ENCODE results near the gene RASAL2.
A peak's percentile ranks its signal among the peaks of the same experiment; 100 is the strongest.
"Not testable (repeated sequence)": the region's sequence is repeated elsewhere in the genome, so short reads cannot be mapped to it uniquely, and the experiment has no call there.

RASAL2 gene

DNA sequence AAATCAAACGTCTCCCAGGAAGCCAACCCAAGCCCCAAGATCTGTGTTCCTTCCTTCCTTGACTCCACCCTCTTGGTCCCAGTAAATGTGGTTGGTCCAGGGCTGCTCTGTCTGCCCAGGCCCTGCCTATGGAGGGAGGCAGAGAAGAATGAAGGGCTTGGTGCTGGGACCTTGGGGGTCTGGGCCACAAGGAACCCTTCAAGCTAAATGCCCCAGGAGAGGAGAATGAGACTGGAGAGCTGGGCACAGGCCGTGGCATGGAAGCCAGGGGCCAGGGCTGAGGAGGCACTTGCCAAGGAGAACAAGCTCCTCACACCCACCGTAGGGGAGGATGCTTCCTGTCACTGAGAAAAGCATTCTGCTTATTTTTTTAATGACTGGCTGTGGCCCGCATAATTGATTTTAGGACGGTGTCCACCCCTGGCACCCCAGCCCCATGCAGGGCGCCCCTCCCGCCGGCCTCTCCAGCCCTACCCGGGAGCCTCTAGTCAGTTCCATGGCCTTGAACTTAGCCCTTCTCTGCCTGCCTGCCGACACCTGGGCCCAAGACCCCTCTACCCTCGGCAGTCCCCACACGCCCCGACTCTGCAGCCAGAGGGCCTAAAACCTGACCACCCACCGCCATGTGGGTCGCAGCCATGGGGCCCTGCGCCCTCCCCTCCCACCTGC, 402.0 kb downstream of the RASAL2 start:
- DNase-seq (ENCODE audit: insufficient read length): no peak
- TF ChIP-seq POLR2A (IDR thresholded peaks at IDR 0.05; ENCODE audit: low read depth, low read length): no peak
- TF ChIP-seq TAF1 (IDR thresholded peaks at IDR 0.05; ENCODE audit: borderline replicate concordance, low read depth, low read length): no peak
- no peak for TF ChIP-seq POLR2AphosphoS5 (IDR thresholded peaks at IDR 0.05; ENCODE audit: low read depth, low read length)
- FAIRE-seq: no peak

DNA sequence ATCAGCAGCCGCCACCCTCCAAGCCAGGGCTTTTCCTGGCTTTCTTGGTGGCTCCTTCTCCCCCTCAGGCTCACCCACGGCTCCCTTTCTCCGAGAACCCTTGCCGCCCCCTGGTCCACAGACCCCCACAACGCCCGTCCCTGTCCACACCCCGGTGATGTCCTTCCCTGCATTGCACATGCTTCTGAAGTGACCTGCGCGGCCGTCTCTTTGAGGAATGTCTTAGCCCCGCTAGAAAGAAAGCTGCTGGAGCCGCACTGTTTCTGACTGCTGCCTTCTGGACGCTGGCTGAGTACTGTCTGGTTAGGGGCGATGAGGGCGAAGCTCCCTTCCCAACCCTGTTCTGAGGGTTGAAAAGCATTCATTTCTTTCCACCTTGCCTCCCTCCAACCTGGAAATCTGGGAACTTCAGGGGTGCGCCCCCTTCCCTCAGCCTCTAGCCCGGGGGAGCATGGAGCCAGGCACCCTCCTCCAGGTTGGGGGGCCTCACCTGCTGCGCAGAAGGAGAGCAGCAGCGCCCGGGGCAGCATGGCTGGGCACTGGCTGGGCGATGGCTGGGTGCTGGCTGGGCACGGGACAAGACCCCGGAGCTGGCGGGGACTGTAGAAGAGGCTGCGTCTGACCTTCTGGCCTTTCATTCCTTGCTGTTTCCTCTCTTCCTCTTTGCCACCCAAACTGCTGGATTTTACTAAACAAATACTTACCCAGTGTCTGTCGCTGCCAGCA, 402.7 kb downstream of the RASAL2 start, which contains the start of gene CLEC20A:
CLEC20A (minus strand) TSS at position 555 of the 726 bp plus-strand sequence; CDS start at position 530, 25 bp downstream.
- no peak for TF ChIP-seq POLR2A (IDR thresholded peaks at IDR 0.05; ENCODE audit: low read depth, low read length)
- TF ChIP-seq POLR2AphosphoS5 (IDR thresholded peaks at IDR 0.05; ENCODE audit: low read depth, low read length): no peak
- no peak for TF ChIP-seq TAF1 (IDR thresholded peaks at IDR 0.05; ENCODE audit: borderline replicate concordance, low read depth, low read length)
- DNase-seq (ENCODE audit: insufficient read length) (no peak), FAIRE-seq (no peak)

DNA sequence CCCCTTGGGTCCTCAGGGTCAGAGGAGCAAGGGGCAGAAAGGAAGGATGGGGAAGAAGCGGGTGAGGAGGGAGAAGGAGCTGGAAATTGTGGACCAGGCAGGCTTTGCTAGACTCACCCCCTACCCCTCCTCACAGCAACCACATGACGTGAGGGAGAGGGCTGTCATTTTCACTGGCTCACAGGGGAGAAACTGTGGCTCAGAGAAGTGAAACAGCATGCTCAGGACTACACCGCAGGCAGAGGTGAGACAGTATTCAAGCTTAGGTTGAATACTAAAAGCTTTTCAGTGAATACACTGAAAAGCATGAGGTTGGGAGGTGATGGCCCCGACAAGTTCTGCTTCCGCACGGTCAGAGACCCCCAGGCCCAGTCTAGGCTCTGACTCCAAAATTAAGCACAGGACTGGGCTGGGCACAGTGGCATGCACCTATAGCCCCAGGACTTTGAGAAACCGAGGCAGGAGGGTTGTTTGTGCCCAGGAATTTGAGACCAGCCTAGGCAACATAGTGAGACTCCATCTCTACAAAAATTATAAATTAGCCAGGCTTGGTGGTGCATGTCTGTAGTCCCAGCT, 404.1 kb downstream of the RASAL2 start:
- DNase-seq (ENCODE audit: insufficient read length): no peak
- FAIRE-seq: no peak
- TF ChIP-seq TAF1 (IDR thresholded peaks at IDR 0.05; ENCODE audit: borderline replicate concordance, low read depth, low read length) (no peak), POLR2A (IDR thresholded peaks at IDR 0.05; ENCODE audit: low read depth, low read length) (no peak), POLR2AphosphoS5 (IDR thresholded peaks at IDR 0.05; ENCODE audit: low read depth, low read length) (no peak)

DNA sequence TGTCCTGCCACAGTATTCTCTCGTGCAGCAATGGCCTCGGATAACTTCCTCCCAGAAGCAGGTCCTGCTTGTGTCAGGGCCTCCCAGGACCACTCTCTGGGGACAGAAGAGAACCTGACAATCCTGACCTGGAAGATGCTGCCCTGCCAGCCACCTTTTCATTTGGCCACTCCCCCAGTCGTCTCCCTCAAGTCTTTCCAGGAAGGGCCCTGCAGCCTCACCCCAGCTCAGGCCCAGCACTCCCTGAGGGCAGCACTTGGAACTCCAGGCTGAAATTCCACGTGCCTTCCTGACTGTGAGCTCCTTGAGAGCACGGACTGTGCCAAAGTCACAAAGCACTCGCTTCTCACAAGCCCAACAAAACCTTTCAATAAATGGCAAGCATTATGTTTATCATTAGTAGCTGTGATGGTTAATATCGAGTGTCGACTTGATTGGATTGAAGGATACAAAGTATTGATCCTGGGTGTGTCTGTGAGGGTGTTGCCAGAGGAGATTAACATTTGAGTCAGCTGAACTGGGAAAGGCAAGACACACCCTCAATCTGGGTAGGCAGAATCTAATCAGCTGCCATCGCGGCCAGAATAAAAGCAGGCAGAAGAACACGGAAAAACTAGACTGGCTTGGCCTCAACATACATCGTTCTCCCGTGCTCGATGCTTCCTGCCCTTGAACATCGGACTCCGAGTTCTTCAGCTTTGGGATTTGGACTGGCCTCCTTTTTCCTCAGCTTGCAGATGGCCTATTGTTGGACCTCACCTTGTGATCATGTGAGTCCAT, 405.2 kb downstream of the RASAL2 start:
- FAIRE-seq: no peak

DNA sequence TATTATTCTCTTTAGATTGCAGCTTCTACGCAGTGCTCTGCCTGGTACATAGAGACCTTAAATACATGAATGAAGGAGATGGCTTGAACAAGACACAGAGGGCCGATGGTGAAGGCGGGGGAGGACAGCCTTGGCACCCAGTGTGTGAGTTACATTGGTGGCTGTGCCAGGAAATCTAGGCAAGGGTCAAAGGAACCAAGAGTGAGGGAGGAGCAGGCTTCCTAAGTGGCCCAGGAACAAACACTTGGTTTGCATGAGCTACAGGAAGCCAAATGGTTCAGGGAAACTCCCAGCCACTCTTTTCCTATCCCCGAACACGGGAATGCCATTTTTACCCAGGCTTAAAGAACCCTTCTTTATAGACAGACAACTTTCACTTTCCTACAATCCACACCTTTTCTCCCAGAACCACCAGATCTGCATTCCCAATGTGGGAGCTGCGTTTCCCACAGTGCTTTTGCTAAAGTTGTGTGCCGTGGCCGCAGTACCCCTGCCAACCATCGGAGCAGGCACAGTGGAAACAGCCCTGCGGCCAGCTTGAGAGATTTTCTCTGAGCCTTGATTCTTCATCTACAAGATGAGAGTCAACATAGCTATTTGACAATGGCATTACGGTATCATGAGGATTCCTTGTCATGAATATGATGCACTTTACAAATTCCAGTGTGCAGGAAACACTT, 406.3 kb downstream of the RASAL2 start:
- TF ChIP-seq POLR2AphosphoS5 (IDR thresholded peaks at IDR 0.05; ENCODE audit: low read depth, low read length) (no peak), POLR2A (IDR thresholded peaks at IDR 0.05; ENCODE audit: low read depth, low read length) (no peak), TAF1 (IDR thresholded peaks at IDR 0.05; ENCODE audit: borderline replicate concordance, low read depth, low read length) (no peak)
- DNase-seq (ENCODE audit: insufficient read length): no peak

More for the DNA sequence above, 405.2 kb downstream of the RASAL2 start:
- no peak for DNase-seq (ENCODE audit: insufficient read length)
- no peak for TF ChIP-seq POLR2AphosphoS5 (IDR thresholded peaks at IDR 0.05; ENCODE audit: low read depth, low read length)
- no peak for TF ChIP-seq TAF1 (IDR thresholded peaks at IDR 0.05; ENCODE audit: borderline replicate concordance, low read depth, low read length)
- TF ChIP-seq POLR2A (IDR thresholded peaks at IDR 0.05; ENCODE audit: low read depth, low read length): no peak

DNA sequence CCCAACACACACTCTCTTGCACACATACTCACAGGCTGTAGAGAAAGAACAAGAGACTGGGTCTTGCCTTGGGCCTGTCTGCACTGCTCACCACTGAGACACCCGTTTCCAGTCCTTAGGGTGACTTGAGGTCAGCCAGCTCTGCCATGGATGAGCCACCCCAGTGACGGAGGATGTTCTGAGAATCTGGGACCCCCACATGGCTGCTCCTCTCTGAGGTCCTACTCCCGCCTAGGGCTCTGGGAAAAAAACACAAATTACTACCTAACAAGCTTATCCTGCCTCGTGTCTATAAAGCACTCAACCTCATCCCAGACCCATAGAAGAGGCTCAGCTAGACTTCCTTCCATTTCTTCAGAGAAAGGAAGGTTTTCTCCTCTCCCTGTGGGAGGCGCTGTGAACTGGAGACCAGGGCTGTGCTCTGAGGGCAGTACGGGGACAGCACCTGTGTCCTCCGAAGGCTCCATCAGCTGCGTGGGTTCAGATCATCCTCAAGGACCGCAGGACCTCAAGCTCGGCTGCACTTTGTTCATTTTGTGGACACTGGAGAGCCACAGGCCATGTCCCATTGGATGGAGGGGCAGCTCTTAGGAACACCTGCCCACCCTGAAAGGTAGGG, 407.1 kb downstream of the RASAL2 start:
- no peak for FAIRE-seq
- TF ChIP-seq TAF1 (IDR thresholded peaks at IDR 0.05; ENCODE audit: borderline replicate concordance, low read depth, low read length): no peak
- TF ChIP-seq POLR2AphosphoS5 (IDR thresholded peaks at IDR 0.05; ENCODE audit: low read depth, low read length): no peak
- TF ChIP-seq POLR2A (IDR thresholded peaks at IDR 0.05; ENCODE audit: low read depth, low read length): no peak
- no peak for DNase-seq (ENCODE audit: insufficient read length)

More for the DNA sequence above, 406.3 kb downstream of the RASAL2 start:
- FAIRE-seq: no peak

DNA sequence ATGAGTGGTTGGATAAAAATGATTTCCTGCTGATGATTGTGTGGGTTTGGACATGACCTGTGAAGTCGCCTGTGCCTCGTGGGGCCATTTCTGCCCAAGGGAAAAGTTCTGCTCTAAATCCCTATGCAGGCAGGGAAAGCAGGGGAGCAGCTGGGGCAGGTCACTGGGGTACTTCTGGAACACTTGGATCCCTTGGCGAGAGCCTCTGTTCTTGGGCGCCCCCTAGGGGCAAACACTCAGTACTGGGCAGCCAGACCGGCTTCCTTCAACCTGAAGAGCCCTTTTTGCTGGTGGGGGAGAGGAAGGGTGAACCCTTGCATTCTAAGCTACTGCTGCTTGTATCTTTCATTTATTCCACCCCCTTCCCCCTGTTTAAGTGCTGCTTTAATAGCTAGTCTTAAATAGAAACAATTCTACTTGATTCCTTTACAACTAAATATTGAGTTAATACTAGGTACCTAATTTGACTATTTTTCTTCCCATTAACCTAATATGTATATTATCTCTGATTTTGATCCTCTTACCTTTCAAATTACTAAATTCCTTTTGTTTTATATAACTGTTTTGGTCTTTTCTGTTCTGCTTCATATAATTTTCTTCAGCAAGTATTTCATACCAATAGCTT, 407.9 kb downstream of the RASAL2 start:
- FAIRE-seq (no peak), DNase-seq (ENCODE audit: insufficient read length) (peak; percentile 69)
- no peak for TF ChIP-seq TAF1 (IDR thresholded peaks at IDR 0.05; ENCODE audit: borderline replicate concordance, low read depth, low read length)
- no peak for TF ChIP-seq POLR2A (IDR thresholded peaks at IDR 0.05; ENCODE audit: low read depth, low read length)
- TF ChIP-seq POLR2AphosphoS5 (IDR thresholded peaks at IDR 0.05; ENCODE audit: low read depth, low read length): no peak

DNA sequence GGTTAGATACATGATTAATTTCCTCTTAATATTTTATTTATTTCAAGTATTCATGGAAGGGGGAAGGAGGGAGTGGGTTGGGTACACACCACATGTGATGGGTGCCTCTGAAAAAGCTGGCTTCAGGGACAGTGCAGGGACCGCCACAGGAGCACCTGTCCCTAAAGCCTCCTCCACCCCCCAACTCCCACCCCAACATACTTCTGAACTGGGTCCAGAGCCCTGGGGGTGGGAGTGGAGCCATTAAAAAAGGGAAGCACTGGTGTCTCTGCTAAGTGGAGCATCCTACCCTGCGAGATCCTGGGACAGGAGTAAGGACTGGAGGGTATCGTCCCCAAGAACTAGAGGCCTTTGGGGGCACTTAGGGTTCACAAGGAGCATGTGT, 408.4 kb downstream of the RASAL2 start:
- DNase-seq (ENCODE audit: insufficient read length) (no peak), FAIRE-seq (no peak)
- TF ChIP-seq TAF1 (IDR thresholded peaks at IDR 0.05; ENCODE audit: borderline replicate concordance, low read depth, low read length): no peak
- TF ChIP-seq POLR2A (IDR thresholded peaks at IDR 0.05; ENCODE audit: low read depth, low read length): no peak
- TF ChIP-seq POLR2AphosphoS5 (IDR thresholded peaks at IDR 0.05; ENCODE audit: low read depth, low read length): no peak

DNA sequence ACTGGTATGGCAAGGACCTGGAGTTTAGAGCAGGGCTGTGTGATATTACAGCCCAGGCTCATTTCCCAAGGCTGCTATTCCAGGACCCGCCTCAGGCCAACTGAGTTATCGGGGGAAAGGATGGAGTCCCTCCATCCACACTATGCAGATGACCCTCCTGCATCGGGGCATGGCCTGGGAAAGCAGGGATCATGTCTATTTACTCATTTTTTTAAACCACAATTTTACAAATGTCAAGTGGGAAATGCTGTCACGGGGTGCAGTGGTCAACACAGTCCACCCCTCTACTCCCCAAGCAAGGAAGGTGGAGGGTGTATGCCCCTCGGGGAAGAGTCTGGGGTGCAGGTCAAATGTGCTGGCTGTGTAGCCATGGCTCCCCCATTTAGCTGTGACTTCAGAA, 409.0 kb downstream of the RASAL2 start:
- TF ChIP-seq TAF1 (IDR thresholded peaks at IDR 0.05; ENCODE audit: borderline replicate concordance, low read depth, low read length) (no peak), POLR2A (IDR thresholded peaks at IDR 0.05; ENCODE audit: low read depth, low read length) (no peak), POLR2AphosphoS5 (IDR thresholded peaks at IDR 0.05; ENCODE audit: low read depth, low read length) (no peak)
- DNase-seq (ENCODE audit: insufficient read length) (no peak), FAIRE-seq (no peak)

DNA sequence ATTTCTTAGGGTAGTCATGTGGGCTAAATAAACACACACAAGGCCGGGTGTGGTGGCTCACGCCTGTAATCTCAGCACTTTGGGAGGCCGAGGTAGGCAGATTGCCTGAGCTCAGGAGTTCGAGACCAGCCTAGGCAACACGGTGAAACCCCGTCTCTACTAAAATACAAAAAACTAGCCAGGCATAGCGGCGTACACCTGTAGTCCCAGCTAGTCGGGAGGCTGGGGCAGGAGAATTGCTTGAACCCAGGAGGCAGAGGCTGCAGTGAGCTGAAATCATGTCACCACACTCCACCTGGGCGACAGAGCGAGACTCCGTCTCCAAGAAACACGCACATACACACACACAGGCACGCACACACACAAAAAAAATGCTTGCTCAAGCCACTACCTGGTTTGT, 409.4 kb downstream of the RASAL2 start:
- FAIRE-seq; DNase-seq (ENCODE audit: insufficient read length): not testable (repeated sequence)

All from GM12892 (cell line).